Stimulated activated CD8-positive, alpha-beta memory T cell treated with anti-CD3 and anti-CD28 coated beads, Interleukin-4, amount 100 ng/mL, for 1 hour (primary cell): ENCODE data around the gene BCS1L.
"Not testable (repeated sequence)": the region's sequence is repeated elsewhere in the genome, so short reads cannot be mapped to it uniquely, and the experiment has no call there.

Experiments used
- DNase-seq, 2 donors: peaks; one replicate each; pipeline ENCODE4 v3.0.0-alpha.2; 2020; ENCODE audit warnings: low read depth in 2 of 2, low spot score in 1 of 2

The BCS1L gene

GRCh38 chr2:218659988-218660358 is 490 bp downstream of the BCS1L start:
- DNase-seq = no peak

GRCh38 chr2:218662377-218662776 is 2.9 kb downstream of the BCS1L start:
- no peak for DNase-seq

GRCh38 chr2:218662827-218663226 is 3.3 kb downstream of the BCS1L start:
- DNase-seq = no peak

GRCh38 chr2:218663901-218664300 is 4.4 kb downstream of the BCS1L start:
- no peak for DNase-seq

- DNase-seq = no peak
Measured at GRCh38 chr2:218664653-218665052, 5.2 kb downstream of the BCS1L start.

GRCh38 chr2:218671097-218671653 is 11.7 kb downstream of the BCS1L start:
- no peak for DNase-seq

GRCh38 chr2:218671654-218672566 is 12.4 kb downstream of the BCS1L start, which contains the start of the genes RNF25 and STK36:
TSS of gene RNF25 (minus strand) at chr2:218672002. CDS start at chr2:218671970, 32 bp downstream.
TSS of gene STK36 (plus strand) at chr2:218672086. CDS start at chr2:218672830, 744 bp downstream.
- DNase-seq = peak; percentile 47 to 71

- no peak for DNase-seq
Measured at GRCh38 chr2:218679119-218679518, 19.6 kb downstream of the BCS1L start.

GRCh38 chr2:218680061-218680460 is 20.6 kb downstream of the BCS1L start:
- DNase-seq = no peak

GRCh38 chr2:218687400-218688060 is 28.0 kb downstream of the BCS1L start:
- DNase-seq = not testable (repeated sequence)

- no peak for DNase-seq
Measured at GRCh38 chr2:218691234-218691633, 31.8 kb downstream of the BCS1L start.

- DNase-seq = no peak
Measured at GRCh38 chr2:218694405-218695145, 35.1 kb downstream of the BCS1L start.

GRCh38 chr2:218698885-218699284 is 39.4 kb downstream of the BCS1L start:
- no peak for DNase-seq

- DNase-seq = no peak
Measured at GRCh38 chr2:218701806-218702205, 42.3 kb downstream of the BCS1L start.

GRCh38 chr2:218703341-218703740 is 43.9 kb downstream of the BCS1L start:
- DNase-seq = no peak

- no peak for DNase-seq
Measured at GRCh38 chr2:218708086-218708485, 48.6 kb downstream of the BCS1L start.

GRCh38 chr2:218709908-218710307 is 50.4 kb downstream of the BCS1L start:
- DNase-seq = no peak

GRCh38 chr2:218710334-218710686 is 50.8 kb downstream of the BCS1L start:
- DNase-seq = no peak

GRCh38 chr2:218710687-218711549 is 51.4 kb downstream of the BCS1L start, which contains the start of gene TTLL4:
TSS of gene TTLL4 (plus strand) at chr2:218710835. CDS start at chr2:218737677, 26,842 bp downstream.
- peak; percentile 93 to 99 for DNase-seq

GRCh38 chr2:218711550-218711929 is 52.1 kb downstream of the BCS1L start:
- no peak for DNase-seq
